H7 (cell line): Measurements from ENCODE around the gene TAAR8. TPM values are rescaled to one million over a fixed set of nuclear protein-coding genes. Genes with fewer than 3 reads are reported as not detected.
"Not testable (repeated sequence)": the region's sequence is repeated elsewhere in the genome, so short reads cannot be mapped to it uniquely, and the experiment has no call there.

Experiments
- DNase-seq: peaks from one replicate; pipeline ENCODE4 v3.0.0; 2012
- H3K27me3 ChIP-seq: 2 replicates; pipeline ENCODE4 v1.6.0; 2011; ENCODE audit warnings: mild to moderate bottlenecking, low read length; ENCODE audit not compliant: control insufficient read depth, insufficient read depth
- H3K36me3 ChIP-seq: replicated peaks from 2 replicates; pipeline ENCODE4 v1.5.1; 2011; ENCODE audit warnings: low read length; ENCODE audit not compliant: control insufficient read depth, insufficient read depth
- H3K4me3 ChIP-seq: 2 replicates; pipeline ENCODE4 v1.5.1; 2011; ENCODE audit warnings: low read depth, mild to moderate bottlenecking, control low read depth, low read length, moderate library complexity; ENCODE audit not compliant: insufficient read depth
- total RNA-seq: library from RNA; depleted of rRNA; stranded (reverse); fragments of >200 nt; shearing (Covaris generic); gene quantifications from 2 replicates; pipeline ENCODE4 v1.2.3, GENCODE V29; 2014; rRNA removed

TAAR8 gene
- total RNA-seq, 1 experiment from 2014 or later = not detected

DNA sequence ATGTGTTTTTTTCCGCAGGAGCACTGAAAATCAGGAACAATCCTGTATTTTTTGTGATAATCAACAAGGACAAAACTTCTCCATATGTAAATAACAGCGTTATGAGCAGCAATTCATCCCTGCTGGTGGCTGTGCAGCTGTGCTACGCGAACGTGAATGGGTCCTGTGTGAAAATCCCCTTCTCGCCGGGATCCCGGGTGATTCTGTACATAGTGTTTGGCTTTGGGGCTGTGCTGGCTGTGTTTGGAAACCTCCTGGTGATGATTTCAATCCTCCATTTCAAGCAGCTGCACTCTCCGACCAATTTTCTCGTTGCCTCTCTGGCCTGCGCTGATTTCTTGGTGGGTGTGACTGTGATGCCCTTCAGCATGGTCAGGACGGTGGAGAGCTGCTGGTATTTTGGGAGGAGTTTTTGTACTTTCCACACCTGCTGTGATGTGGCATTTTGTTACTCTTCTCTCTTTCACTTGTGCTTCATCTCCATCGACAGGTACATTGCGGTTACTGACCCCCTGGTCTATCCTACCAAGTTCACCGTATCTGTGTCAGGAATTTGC lies 17.8 kb downstream of the TAAR8 start, which contains the start of gene TAAR6:
Gene TAAR6 (plus strand): TSS at position 102 of the 557 bp plus-strand sequence. CDS start 0 bp downstream, at position 102.
- no peaks in the 10 kb centered on the region for H3K36me3 ChIP-seq
- no peak for DNase-seq
- H3K27me3 ChIP-seq = no peaks in the 10 kb centered on the region
- no peak within 1 kb of the TSS for H3K4me3 ChIP-seq

DNA sequence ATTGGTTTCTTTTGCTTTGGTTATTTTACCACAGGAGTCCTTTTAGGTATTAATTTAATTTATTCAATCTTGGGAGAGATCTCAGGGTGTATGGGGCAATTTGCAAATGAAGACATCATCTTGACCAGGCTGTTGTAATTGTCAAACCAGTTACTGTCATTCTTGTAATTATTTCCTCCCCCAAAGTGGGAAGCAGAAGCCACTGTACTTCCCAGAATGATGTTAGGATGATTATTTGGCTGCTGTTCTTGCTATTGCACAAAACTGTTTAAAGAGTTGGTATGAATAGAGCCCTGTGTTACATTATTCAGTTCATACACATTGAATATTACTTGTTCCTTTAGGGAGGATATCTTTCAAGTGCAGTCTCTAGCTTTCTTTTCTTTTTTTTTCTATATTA lies 19.3 kb downstream of the TAAR8 start:
- Histone ChIP-seq H3K4me3 (no peak overlapping the region), H3K27me3 (no peaks in the 10 kb centered on the region), H3K36me3 (no peaks in the 10 kb centered on the region)
- DNase-seq = no peak

- Histone ChIP-seq H3K4me3 (no peak overlapping the region), H3K36me3 (no peaks in the 10 kb centered on the region), H3K27me3 (no peaks in the 10 kb centered on the region)
- DNase-seq = no peak
Measured at GRCh38 chr6:132584698-132585097, 32.2 kb downstream of the TAAR8 start.

DNA sequence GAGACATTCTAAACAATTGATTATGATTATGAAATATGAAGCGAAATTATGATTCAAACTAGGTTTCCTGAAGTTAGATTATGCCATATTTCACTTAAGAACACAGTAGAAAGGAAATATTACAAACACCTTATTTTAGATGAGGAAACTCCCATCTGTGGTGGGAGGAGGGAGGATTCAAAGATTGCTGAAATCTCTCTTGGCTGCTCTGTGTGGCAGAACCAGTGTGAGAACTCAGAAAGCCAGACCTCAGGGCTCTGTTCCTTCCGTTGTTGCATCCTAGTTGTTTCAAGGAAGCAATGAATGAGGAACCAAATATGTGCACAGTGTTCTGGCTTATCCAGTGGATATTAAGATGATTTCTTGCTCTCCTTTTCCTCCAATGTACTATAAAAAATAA lies 35.0 kb downstream of the TAAR8 start:
- Histone ChIP-seq H3K36me3 (no peaks in the 10 kb centered on the region), H3K4me3 (no peak overlapping the region), H3K27me3 (no peaks in the 10 kb centered on the region)
- no peak for DNase-seq

GRCh38 chr6:132589454-132589853 lies 37.0 kb downstream of the TAAR8 start, which contains the start of gene TAAR5:
TSS of gene TAAR5 (minus strand) at chr6:132589741. CDS start at chr6:132589686, 55 bp downstream.
- H3K36me3 ChIP-seq = no peaks in the 10 kb centered on the region
- H3K27me3 ChIP-seq = no peaks in the 10 kb centered on the region
- no peak for DNase-seq
- no peak within 1 kb of the TSS for H3K4me3 ChIP-seq

DNA sequence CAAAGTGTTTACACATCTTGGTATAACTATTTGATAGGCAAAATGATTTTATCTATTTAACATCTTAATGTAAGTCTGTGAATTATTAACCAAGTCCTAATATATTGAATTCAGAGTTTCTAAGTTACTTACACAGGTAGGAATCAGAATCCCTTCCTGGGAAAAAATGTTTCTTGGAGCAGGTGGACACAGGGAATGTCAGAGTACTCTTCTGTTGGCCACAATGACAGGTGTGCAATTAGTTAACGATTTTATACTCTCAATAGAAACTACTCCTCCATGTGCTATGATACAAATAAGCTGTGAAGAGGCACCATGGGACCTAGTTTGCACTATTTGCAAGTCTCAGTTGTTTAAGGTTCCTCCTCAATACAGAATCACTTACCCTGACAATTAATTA lies 37.9 kb downstream of the TAAR8 start:
- H3K27me3 ChIP-seq = no peaks in the 10 kb centered on the region
- no peak for DNase-seq
- no peak overlapping the region for H3K4me3 ChIP-seq
- H3K36me3 ChIP-seq = no peaks in the 10 kb centered on the region

GRCh38 chr6:132592855-132593254 lies 40.4 kb downstream of the TAAR8 start:
- no peak overlapping the region for H3K4me3 ChIP-seq
- no peaks in the 10 kb centered on the region for H3K27me3 ChIP-seq
- H3K36me3 ChIP-seq = no peaks in the 10 kb centered on the region
- no peak for DNase-seq

DNA sequence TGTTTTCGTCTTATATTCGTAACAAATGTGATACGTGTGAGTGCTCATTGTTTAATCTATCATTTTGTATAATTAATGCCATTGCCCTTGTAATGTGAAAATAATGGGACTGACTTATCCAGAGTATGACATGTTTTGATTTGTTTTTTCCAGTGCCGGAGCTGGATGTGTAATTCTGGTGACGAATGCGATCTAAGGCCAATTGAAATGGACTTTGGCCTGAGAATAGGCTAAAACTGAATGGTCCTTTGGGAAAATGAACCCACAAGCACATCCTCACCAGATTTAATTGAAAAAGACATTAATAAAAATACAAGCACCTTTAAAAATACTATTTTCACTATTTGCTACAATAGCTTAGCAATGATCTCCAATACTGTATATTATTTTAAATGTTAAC lies 43.7 kb downstream of the TAAR8 start:
- Histone ChIP-seq H3K36me3 (no peaks in the 10 kb centered on the region), H3K27me3 (no peaks in the 10 kb centered on the region), H3K4me3 (no peak overlapping the region)
- no peak for DNase-seq

- Histone ChIP-seq H3K27me3 (no peaks in the 10 kb centered on the region), H3K36me3 (no peaks in the 10 kb centered on the region), H3K4me3 (no peak overlapping the region)
- DNase-seq = peak; percentile 14
Measured at GRCh38 chr6:132598473-132598872, 46.0 kb downstream of the TAAR8 start.

- not testable (repeated sequence) for H3K4me3 ChIP-seq, H3K27me3 ChIP-seq, DNase-seq, H3K36me3 ChIP-seq
Measured at GRCh38 chr6:132600900-132601299, 48.4 kb downstream of the TAAR8 start.

Other genes with a start within 250 kb of the TAAR8 start
- 0.37 and 0.69 TPM in 2 replicates for gene MOXD1, start 151.2 kb upstream of the TAAR8 start, total RNA-seq
- 19.6 and 22.1 TPM in 2 replicates for gene STX7, start 39.6 kb upstream of the TAAR8 start, total RNA-seq
- not detected in 2 replicates for gene TAAR9, start 14.4 kb upstream of the TAAR8 start, total RNA-seq
- gene TAAR6, start 17.6 kb downstream of the TAAR8 start, total RNA-seq = not detected in 2 replicates
- gene TAAR5, start 37.1 kb downstream of the TAAR8 start, total RNA-seq = not detected in 2 replicates
- not detected in 2 replicates for gene TAAR2, start 71.6 kb downstream of the TAAR8 start, total RNA-seq
- gene TAAR1, start 106.5 kb downstream of the TAAR8 start, total RNA-seq = not detected in 2 replicates
- gene VNN1, start 161.4 kb downstream of the TAAR8 start, total RNA-seq = not detected in 2 replicates
- not detected in 2 replicates for gene VNN2, start 205.2 kb downstream of the TAAR8 start, total RNA-seq
- 15.8 and 17.5 TPM in 2 replicates for gene SLC18B1, start 246.0 kb downstream of the TAAR8 start, total RNA-seq